Measurements from ENCODE around the gene DRP2.

GRCh38 chrX:101190736-101191135 lies 28.9 kb upstream of the DRP2 start:
- no peak for TF ChIP-seq POLR2A (IDR thresholded peaks at IDR 0.05)
- TF ChIP-seq CTCF (IDR thresholded peaks at IDR 0.05) = no peak
